Peyer's patch (tissue), 4 donors: ENCODE measurements around the gene CABP4. TPM values are rescaled to one million over a fixed set of nuclear protein-coding genes. Genes with fewer than 3 reads are reported as not detected.

Experiments
- DNase-seq, 3 donors: peaks; one replicate each; pipeline ENCODE4 v3.0.0-alpha.2; 2017 to 2019
- H3K27ac ChIP-seq, 4 donors: fragments of 200-600 bp; sonication (generic); one replicate each; pipeline ENCODE4 v1.5.1; 2016 to 2019
- H3K27me3 ChIP-seq, 2 donors: fragments of 200-600 bp; sonication (generic); one replicate each; pipeline ENCODE4 v1.5.1; 2019
- H3K36me3 ChIP-seq, 3 donors: fragments of 200-600 bp; sonication (generic); one replicate each; pipeline ENCODE4 v1.5.1; 2016 to 2019
- H3K4me1 ChIP-seq, 4 donors: fragments of 200-600 bp; sonication (generic); one replicate each; pipeline ENCODE4 v1.5.1; 2016 to 2019
- H3K4me3 ChIP-seq, 4 donors: fragments of 200-600 bp; sonication (generic); 1 replicate in 3 of 4; 2 replicates in 1 of 4; pipeline ENCODE4 v1.5.1; 2016 to 2019; ENCODE audit warnings: mild to moderate bottlenecking in 1 of 4
- H3K9me3 ChIP-seq, 4 donors: fragments of 200-600 bp; sonication (generic); one replicate each; pipeline ENCODE4 v1.5.1; 2016 to 2019; ENCODE audit warnings: mild to moderate bottlenecking in 1 of 4
- POLR2A ChIP-seq, 2 donors: fragments of 450-650 bp; IDR thresholded peaks; one replicate each; pipeline ENCODE4 v1.5.1; 2017; ENCODE audit warnings: antibody characterized with exemption in 2 of 2, mild to moderate bottlenecking in 2 of 2, moderate library complexity in 2 of 2
- total RNA-seq, 4 donors: library from RNA; depleted of rRNA; stranded (reverse); fragments of >200 nt; gene quantifications; one replicate each; pipeline ENCODE4 v1.1.0, GENCODE V29; 2016
- TF ChIP-seq, protein P1 (sequence below), 6 experiments: fragments of 450-650 bp in 4 of 6; fragments of 200-600 bp in 2 of 6; sonication (generic) in 1 of 6; IDR thresholded peaks; one replicate each; pipeline ENCODE4 v1.5.1; 2017 to 2019; ENCODE audit warnings: antibody characterized with exemption in 6 of 6, mild to moderate bottlenecking in 3 of 6, moderate library complexity in 1 of 6

The CABP4 gene
- total RNA-seq, 4 donors from 2014 or later, result 0.85 to 3.3 (median 0.94) TPM; not detected in 1

DNA sequence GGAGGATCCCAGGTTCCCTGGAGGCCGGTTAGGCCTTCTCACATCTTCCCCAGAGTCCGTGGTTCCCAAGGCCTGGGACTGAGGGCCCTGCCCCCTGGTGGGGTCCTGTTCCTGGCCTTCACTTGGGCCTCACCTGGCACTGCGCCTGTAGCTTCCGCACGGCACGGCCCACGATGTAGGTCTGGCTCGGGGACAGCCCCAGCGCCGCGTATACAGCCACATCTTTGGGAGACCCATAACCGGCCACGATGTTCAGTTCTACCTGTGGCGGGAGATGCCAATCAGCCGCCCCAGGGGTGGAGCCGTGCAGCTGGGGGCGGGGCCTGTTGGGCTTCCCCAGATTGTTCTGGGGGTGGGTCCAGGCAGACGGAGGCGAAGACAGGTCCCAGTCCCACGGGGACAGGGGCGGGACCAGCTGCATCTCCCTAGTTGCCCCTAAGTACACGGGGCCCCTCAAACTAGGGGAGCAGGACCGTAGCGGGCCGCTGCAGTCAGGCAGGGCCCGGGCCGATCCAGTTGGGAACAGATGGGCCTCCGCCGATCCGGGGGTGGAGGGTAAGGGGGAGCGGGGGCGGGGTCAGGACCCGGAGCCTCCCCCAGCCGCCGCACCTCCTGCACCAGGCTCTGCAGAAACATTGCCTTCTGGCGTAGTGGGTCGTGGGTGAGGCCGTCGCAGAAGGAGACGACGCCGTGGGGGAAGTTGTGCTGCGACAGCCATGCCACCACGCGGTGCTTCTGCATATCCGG lies 37.8 kb downstream of the CABP4 start:
- no peak for TF ChIP-seq POLR2A (IDR thresholded peaks at IDR 0.05)
- TF ChIP-seq, protein P1, sequence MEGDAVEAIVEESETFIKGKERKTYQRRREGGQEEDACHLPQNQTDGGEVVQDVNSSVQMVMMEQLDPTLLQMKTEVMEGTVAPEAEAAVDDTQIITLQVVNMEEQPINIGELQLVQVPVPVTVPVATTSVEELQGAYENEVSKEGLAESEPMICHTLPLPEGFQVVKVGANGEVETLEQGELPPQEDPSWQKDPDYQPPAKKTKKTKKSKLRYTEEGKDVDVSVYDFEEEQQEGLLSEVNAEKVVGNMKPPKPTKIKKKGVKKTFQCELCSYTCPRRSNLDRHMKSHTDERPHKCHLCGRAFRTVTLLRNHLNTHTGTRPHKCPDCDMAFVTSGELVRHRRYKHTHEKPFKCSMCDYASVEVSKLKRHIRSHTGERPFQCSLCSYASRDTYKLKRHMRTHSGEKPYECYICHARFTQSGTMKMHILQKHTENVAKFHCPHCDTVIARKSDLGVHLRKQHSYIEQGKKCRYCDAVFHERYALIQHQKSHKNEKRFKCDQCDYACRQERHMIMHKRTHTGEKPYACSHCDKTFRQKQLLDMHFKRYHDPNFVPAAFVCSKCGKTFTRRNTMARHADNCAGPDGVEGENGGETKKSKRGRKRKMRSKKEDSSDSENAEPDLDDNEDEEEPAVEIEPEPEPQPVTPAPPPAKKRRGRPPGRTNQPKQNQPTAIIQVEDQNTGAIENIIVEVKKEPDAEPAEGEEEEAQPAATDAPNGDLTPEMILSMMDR (IDR thresholded peaks at IDR 0.05), result no peak
- DNase-seq, result no peak
- peaks cover 0 to 89% (median 0%) of the 10 kb centered on the region in 3 donors for H3K36me3 ChIP-seq

DNA sequence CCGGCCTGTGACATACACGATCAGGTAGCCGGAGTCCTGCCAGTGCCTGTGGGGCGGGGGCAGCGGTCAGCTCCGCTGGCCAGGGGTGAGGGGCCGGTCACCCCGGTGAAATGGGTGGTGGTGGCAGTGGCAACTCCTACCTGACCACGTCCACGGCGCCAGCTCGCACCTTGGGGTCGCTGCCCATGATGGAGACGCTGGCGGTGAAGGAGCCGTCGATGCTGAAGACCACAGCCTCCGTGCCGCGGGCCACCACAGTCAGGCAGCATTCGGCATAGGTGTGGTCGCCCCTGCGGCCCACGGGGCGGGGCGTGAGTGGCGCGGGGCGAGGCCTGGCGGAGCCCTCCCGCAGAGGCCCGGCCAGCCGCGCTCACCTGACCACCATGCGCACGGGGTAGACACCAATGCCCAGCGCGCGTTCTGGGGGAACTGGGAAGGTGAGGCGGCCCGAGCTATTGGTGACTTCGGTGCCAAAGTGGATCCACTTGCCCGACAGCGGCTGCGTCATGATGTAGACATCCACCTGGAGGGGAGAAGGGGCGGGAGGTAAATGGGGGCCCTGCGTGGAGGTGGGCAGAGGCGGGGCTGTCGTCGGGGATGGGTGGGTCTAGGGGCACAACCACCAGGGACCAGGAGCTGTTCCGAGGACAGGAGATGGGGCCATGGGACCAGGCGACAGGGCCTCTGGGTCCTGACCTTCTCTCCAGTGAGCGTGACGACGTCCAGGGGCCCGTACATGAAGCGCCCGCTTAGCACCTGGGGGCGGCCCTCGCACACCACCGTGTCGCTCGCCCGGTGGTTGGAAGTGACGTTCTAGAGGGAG lies 38.6 kb downstream of the CABP4 start:
- H3K27me3 ChIP-seq, result no peaks in the 10 kb centered on the region
- TF ChIP-seq POLR2A (IDR thresholded peaks at IDR 0.05), result no peak
- TF ChIP-seq, protein P1 (IDR thresholded peaks at IDR 0.05), result no peak
- no peaks in the 10 kb centered on the region for H3K9me3 ChIP-seq
- H3K36me3 ChIP-seq, result peaks cover 0 to 93% (median 0%) of the 10 kb centered on the region in 3 donors
- no peaks in the 10 kb centered on the region for H3K4me1 ChIP-seq
- H3K27ac ChIP-seq, result no peak overlapping the region
- H3K4me3 ChIP-seq, result no peak overlapping the region
- DNase-seq, result no peak

More for the DNA sequence above, 37.8 kb downstream of the CABP4 start:
- Histone ChIP-seq H3K4me3 (no peak overlapping the region), H3K27me3 (no peaks in the 10 kb centered on the region), H3K4me1 (no peaks in the 10 kb centered on the region), H3K9me3 (no peaks in the 10 kb centered on the region), H3K27ac (no peak overlapping the region)

DNA sequence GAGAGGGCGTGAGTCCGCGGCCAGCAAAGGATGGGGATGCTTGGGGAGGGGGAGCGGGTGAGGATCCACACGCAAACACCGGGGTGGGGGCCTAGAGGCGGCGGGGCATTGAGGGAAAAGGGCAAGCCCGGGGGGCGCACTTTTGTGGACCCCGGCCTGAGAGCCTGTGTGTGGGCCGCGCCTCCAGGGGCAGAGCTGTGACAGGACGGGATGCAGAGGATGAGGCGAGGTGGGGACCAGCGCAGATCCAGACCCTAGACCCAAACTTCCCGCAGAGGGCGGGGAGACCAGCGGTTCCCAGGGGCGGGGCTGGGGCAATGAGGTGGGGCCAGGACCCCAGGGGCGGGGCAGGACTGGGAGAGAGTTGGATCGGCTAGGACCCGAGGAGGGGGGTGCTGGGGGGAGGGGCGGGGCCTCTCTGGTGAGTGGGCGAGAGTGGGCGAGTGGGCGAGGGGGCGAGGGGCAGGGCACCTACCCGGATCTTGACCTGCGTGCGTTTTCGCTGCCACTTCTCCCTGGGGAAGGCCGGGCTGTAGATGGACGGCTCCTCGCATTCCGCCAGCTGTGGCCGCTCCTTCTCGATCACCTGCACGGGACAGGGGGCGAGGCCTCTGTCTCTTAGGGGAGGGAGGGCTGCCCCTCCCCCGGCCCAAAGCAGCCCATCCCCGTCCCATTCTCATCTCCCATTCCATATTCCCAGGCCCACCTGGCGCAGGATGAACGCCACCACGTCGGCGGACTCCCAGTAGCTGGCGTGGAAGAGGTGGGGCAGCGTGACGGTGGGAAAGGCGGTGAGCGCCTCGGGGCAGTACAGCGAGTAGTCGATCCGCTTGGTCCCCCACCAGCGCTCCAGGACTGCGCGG lies 39.4 kb downstream of the CABP4 start:
- TF ChIP-seq, protein P1 (IDR thresholded peaks at IDR 0.05), result no peak
- no peak for TF ChIP-seq POLR2A (IDR thresholded peaks at IDR 0.05)
- Histone ChIP-seq H3K9me3 (no peaks in the 10 kb centered on the region), H3K4me1 (no peaks in the 10 kb centered on the region), H3K27me3 (no peaks in the 10 kb centered on the region), H3K27ac (no peak overlapping the region), H3K4me3 (no peak overlapping the region), H3K36me3 (peaks cover 0 to 88% (median 0%) of the 10 kb centered on the region in 3 donors)
- DNase-seq, result no peak

DNA sequence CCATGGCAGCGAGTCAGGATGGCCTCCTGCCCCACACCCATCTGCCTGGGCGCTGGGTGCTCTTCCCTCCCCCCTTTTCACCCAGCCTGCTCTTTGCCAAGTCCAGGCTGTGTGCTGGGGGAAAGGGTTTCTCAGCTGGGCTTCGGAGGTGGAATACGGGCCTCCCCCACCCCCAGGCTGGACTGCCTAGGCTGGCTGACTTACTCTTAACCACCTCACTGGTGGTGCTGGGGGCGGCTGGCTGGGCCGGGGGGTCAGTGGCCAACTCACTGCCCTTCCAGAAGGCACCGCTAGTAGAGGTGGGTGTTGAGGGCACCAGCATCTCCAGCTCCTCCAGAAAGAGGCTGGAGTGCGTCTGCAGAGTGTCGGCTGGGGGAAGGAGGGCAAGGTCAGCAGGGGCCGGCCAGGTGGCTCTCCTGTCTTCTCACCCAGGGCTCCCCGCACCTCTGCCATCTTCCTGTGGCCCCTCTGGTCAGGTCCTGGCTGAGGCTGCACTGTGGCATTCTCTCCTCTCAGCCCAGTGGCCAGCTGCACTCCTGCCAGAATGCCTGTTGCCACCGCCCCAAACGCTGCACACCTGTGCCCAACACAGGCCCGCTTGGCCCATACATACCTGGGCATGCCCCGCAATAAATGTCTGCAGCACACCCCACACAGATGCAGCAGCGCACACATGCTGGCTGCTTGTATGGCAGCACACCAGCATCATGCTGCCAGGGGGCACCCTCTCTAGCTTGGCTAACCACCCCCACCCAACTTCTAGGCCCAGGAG lies 40.3 kb downstream of the CABP4 start:
- TF ChIP-seq POLR2A (IDR thresholded peaks at IDR 0.05), result no peak
- TF ChIP-seq, protein P1 (IDR thresholded peaks at IDR 0.05), result no peak
- Histone ChIP-seq H3K36me3 (peaks cover 0 to 89% (median 0%) of the 10 kb centered on the region in 3 donors), H3K4me1 (no peaks in the 10 kb centered on the region), H3K27ac (no peak overlapping the region), H3K27me3 (no peaks in the 10 kb centered on the region), H3K9me3 (no peaks in the 10 kb centered on the region), H3K4me3 (no peak overlapping the region)
- DNase-seq, result no peak

DNA sequence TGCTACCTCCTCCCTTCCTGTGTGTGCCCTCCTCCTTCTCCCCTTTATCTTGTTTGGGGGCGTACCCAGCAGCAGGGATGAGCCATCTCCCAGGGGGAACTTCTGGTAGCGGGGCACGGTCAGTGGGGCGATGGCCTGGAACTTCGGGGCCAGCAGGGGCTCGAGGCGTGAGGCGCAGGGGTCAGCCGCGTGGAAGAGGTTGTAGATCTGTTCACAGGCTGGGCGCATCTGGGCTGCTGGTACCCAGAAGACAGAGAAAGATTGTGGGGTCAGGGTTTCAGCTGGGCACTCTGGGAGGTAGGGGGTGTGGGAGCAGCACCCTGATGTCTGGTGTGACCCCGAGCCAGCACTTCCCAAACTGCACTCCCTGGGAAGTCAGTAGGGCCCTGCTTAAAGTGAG lies 41.0 kb downstream of the CABP4 start:
- no peaks in the 10 kb centered on the region for H3K4me1 ChIP-seq
- H3K9me3 ChIP-seq, result no peaks in the 10 kb centered on the region
- TF ChIP-seq POLR2A (IDR thresholded peaks at IDR 0.05), result no peak
- no peaks in the 10 kb centered on the region for H3K27me3 ChIP-seq
- no peak for DNase-seq
- no peak overlapping the region for H3K27ac ChIP-seq
- H3K36me3 ChIP-seq, result peaks cover 0 to 86% (median 0%) of the 10 kb centered on the region in 3 donors
- no peak overlapping the region for H3K4me3 ChIP-seq
